NCI-H524 treated with DMSO at 0.1 percent for 48 hours (cell line): Measurements from ENCODE around the gene FBXO10.
"Not testable (repeated sequence)": the region's sequence is repeated elsewhere in the genome, so short reads cannot be mapped to it uniquely, and the experiment has no call there.

Experiments
- DNase-seq: peaks from one replicate; lab custom pipeline; 2025; lab: John Stamatoyannopoulos, UW

Gene FBXO10

DNA sequence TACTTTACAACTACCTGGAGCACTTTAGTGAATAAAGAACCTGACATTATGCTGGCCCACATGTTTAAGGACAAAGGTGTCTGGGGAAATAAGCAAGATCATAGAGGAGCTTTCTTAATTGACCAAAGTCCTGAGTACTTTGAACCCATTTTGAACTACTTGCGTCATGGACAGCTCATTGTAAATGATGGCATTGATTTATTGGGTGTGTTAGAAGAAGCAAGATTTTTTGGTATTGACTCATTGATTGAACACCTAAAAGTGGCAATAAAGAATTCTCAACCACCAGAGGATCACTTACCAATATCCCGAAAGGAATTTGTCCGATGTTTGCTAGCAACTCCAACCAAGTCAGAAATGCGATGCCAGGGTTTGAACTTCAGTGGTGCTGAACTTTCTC, 98.7 kb downstream of the FBXO10 start:
- DNase-seq: not testable (repeated sequence)

GRCh38 chr9:37476930-37477329, 99.2 kb downstream of the FBXO10 start:
- DNase-seq: no peak

DNA sequence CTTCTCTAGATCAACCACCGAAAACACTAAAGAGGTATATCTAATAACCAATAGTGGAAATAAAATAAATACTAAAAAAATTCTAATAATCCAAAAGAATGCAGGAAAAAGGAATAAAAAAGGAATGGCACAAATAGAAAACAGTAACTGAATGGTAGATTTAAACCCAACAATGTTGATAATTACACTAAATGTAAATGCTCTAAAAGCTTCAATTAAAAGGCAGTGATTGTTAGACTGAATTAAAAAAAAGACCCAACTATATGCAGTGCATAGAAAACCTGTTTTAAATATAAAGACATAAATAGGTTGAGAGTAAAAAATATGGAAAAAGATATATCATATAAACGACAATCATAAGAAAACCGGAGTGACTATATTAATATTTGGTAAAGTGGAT, 101.7 kb downstream of the FBXO10 start:
- DNase-seq: no peak

- not testable (repeated sequence) for DNase-seq
Measured at GRCh38 chr9:37473982-37474381, 102.2 kb downstream of the FBXO10 start.

- no peak for DNase-seq
Measured at GRCh38 chr9:37471942-37472684, 104.1 kb downstream of the FBXO10 start.

DNA sequence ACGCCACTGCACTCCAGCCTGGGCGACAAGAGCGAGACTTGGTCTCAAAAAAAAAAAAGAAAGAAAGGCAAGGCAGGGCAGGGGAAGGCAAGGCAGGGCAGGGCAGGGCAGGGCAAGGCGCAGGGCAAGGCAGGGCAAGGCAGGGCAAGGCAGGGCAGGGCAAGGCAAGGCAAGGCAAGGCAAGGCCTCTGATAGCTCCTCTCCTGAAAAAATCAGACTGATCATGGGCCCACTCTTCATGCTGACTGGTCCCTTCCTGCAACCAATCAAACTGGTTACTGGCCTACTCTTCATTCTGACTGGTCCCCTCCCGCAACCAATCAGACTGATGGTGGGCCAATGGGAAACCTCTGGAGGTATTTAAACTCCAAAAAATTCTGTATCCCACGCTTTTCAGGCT, 107.6 kb downstream of the FBXO10 start:
- no peak for DNase-seq

- DNase-seq: not testable (repeated sequence)
Measured at GRCh38 chr9:37467530-37467929, 108.7 kb downstream of the FBXO10 start.

DNA sequence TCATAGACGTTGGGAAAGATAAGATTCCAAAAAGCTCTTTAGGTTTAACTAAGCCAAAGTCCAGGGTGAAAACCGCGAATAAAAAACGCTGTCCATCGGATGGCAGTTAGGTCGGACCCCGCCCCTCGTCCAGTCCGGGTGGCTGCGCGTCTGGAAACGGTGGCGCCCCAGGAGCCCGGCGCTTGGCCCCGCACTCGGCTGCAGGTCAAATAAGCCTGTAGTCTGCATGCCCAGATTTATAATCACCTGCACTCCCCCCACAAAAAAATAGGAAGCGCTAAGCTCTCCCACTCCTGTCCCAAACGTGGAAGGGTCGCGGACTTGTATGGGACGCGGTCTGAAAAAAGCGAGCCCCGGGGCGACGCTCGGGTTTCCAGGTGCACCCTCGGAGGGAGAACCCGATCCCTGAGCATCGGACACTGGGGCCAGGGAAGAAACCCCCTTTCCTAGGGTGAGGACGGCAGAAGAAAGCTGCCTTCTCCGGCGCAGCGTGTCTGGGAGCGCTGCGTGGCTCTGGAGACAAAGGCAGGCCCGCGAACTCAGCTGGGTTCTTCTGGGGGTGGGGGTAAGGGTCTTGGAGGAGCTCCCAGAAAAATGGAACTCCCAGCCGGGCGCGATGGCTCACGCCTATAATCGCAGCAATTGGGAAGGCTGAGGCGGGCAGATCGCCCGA, 110.0 kb downstream of the FBXO10 start:
- no peak for DNase-seq

DNA sequence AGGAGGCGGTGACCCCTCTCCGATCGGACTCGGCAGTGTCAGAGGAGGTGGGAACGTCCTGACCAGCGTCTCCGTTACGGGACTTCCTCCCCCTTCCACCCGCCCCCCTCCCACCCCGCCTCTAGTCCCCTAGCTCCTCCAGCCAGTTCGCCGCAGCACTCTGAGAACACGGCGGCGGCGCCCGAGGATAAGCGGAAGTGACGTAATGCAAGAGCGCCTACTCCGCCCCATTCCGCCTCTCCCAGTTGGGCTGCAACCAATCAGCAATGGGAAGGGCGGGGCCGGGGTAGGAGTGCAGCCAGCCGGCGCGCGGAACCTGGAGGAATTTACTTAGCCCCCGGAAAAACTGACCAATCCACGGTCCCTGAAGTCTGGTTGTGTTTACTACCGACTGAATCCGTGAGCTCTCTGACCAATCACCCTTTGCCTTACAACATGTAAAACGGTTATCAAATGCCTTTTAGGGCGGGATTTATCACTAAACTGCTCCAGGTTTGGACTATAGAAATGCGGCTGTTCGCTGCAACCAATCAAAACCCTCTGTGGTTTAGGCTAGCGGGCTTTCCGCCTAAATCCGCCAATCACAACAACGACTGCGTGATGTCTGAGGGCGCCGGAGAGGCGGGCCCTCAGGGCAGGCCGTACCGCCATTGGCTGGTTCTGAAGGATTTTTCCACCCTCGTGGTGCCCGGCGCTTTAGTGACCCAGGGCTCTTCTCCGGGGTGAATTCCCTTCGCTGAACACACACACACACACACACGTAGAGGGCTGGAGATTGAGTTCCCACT, 110.7 kb downstream of the FBXO10 start, which contains the start of gene ZBTB5:
ZBTB5 (minus strand) TSS at position 202 of the 788 bp plus-strand sequence. CDS start 22,899 bp downstream, outside the sequence.
- DNase-seq: peak; percentile 96

- peak; percentile 85 for DNase-seq
Measured at GRCh38 chr9:37464426-37465248, 111.5 kb downstream of the FBXO10 start.

- DNase-seq: no peak
Measured at GRCh38 chr9:37464006-37464405, 112.2 kb downstream of the FBXO10 start.
